Kasumi-1 (cell line): ENCODE measurements around the gene PRKCG.

Experiments used
- DNase-seq, 2 experiments: peaks; one replicate each; lab custom pipeline; 2025; lab: John Stamatoyannopoulos, UW

PRKCG gene

DNA sequence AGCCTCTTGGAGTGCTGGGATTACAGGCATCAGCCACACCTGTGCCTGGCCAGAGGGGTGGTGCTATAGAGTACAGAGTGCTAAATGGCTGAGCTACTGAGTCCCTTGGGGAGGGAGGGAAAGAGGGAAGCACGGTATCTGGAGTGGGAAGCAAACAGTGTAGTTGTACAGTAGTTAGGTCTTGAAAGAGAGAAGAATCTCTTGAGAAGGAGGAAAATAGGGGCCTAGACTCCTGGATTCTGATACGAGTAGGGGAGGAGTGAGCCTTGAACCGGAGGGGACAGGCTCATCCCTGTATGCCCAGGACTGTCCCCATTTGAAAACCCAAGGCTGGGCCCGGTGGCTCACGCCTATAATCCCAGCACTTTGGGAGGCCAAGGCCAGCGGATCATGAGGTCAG lies 9.2 kb upstream of the PRKCG start:
- DNase-seq: no peak

DNA sequence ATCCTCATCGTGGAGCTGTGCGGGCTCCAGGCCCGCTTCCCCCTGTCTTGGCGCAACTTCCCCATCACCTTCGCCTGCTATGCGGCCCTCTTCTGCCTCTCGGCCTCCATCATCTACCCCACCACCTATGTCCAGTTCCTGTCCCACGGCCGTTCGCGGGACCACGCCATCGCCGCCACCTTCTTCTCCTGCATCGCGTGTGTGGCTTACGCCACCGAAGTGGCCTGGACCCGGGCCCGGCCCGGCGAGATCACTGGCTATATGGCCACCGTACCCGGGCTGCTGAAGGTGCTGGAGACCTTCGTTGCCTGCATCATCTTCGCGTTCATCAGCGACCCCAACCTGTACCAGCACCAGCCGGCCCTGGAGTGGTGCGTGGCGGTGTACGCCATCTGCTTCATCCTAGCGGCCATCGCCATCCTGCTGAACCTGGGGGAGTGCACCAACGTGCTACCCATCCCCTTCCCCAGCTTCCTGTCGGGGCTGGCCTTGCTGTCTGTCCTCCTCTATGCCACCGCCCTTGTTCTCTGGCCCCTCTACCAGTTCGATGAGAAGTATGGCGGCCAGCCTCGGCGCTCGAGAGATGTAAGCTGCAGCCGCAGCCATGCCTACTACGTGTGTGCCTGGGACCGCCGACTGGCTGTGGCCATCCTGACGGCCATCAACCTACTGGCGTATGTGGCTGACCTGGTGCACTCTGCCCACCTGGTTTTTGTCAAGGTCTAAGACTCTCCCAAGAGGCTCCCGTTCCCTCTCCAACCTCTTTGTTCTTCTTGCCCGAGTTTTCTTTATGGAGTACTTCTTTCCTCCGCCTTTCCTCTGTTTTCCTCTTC lies 8.0 kb upstream of the PRKCG start:
- DNase-seq: no peak

DNA sequence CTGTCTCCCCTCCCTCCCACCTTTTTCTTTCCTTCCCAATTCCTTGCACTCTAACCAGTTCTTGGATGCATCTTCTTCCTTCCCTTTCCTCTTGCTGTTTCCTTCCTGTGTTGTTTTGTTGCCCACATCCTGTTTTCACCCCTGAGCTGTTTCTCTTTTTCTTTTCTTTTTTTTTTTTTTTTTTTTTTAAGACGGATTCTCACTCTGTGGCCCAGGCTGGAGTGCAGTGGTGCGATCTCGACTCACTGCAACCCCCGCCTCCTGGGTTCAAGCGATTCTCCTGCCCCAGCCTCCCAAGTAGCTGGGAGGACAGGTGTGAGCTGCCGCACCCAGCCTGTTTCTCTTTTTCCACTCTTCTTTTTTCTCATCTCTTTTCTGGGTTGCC lies 7.4 kb upstream of the PRKCG start:
- DNase-seq: no peak

DNA sequence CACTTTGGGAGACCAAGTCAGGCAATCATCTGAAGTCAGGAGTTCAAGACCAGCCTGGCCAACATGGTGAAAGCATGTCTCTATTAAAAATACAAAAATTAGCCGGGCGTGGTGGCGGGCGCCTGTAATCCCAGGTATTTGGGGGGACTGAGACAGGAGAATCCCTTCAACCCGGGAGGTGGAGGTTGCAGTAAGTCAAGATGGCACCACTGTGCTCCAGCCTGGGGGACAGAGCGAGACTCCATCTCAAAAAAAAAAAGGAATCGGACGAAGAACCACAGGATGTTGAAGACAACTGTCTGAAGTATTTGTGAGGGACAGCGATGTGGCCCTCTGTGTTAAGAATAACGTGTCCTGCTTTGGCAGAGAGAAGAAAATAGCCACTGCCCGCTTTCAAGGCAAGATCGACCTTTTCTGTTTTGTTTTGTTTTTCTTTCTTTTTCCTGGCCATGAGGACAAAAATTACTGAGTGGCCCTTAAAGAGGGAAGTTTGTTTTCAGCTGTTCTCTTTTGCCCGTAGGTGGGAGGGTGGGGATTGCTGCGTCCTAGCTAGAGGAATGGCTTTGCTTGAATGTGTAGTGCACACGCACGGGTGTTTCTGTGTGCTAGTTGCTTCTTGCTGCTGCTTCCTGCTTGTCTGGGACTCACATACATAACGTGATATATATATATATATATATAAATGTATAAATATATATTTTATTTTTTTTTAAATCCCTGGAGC lies 6.2 kb upstream of the PRKCG start:
- DNase-seq: no peak

DNA sequence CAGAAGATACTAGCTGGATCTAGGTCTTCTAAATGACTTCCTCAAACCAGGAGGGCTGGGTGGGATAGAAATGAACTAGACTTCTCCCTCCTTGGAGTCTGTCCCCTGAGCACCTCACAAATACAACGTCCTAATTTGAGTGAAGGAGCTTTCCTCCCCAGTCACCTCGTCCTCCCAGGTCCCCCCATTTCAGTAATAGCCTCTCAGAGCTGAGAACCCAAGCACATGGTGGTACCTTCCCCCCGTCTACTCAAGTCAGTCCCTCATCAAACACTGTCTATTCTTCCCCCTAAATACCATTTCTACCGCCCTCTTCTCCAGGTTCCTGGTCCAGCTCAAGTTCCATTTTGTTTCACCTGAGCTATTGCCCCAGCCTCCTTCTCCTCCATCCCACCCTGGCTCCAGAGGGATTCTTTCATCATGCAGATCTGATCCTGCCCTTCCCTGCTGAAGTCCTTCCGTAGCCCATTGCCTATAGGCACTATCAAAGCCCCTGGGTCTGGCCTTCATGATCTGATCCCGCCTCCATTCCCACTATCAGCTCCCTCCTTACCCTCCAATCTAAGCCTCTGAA lies 5.3 kb upstream of the PRKCG start:
- no peak for DNase-seq

DNA sequence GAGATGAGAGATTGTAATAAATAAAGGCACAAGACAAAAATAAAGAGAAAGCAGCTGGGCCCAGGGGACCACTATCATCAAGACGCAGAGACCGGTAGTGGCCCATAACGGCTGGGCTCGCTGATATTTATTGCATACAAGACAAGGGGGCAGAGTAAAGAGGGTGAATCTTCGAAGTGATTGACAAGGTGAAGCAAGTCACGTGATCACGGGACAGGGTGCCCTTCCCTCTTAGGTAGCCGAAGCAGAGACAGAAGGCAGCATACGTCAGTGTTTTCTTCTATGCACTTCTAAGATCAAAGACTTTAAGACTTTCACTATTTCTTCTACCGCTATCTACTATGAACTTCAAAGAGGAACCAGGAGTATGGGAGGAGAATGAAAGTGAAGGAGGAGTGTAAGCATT lies 4.6 kb upstream of the PRKCG start:
- no peak for DNase-seq

DNA sequence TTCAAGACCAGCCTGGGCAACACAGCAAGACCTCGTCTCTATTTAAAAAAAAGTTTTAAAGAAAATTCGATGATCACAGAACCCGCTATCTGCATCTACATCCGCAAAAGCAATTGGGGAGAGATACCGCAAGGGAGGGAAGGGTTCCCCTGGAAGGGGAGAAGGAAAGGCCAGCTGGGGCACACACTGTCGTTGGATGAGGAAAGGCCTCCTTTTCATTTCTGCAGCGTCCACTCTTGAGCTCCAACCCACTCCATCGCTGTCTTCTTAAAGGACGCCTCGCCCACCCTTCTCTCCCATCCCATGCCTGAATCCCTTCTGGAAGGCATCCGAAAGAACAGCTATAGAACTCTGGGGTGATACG lies 3.2 kb upstream of the PRKCG start:
- no peak for DNase-seq

DNA sequence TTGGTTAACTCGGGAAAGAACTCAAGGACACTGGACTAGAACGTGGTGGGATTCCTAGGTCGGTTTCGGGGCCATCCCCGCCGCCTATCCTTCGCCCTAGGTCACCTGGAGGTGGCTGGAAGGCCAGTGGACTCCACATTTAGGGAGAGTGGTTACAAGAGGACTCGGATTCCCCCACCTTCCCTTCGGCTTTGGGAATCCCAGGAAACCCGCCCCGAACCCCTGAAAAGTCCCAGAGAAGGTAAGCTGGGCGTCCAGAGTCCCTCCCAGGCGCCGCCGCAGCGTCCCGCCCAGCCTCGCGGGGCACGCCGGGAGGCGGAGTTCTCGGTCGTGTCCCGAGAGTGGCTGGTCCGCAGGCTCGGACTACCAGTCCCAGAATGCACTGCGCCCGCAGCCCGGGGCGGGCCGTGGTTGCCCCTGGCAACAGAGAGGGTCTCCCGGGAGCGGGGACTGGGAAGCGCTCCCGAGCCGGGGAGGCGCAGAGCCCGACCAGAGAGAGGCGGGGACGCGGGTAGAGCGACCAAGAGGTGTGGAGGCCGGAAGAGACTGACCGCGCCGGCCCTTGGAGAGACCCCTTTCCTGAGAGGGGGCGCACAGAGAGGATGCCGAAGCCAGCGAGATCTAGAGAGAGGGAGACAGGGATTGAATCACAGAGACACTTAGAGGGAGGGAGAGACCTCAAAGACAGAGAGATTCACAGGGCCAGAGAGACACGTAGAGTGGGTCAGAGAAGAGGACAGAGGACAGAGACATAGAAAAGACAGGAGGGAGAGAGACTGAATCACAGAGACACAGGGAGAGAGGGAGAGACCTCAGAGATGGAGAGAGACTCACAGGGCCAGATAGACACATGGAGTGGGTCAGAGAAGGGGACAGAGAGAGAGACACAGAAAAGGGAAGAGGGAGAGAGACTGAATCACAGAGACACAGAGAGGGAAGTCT lies 2.6 kb upstream of the PRKCG start:
- DNase-seq: peak; percentile 59 to 75

DNA sequence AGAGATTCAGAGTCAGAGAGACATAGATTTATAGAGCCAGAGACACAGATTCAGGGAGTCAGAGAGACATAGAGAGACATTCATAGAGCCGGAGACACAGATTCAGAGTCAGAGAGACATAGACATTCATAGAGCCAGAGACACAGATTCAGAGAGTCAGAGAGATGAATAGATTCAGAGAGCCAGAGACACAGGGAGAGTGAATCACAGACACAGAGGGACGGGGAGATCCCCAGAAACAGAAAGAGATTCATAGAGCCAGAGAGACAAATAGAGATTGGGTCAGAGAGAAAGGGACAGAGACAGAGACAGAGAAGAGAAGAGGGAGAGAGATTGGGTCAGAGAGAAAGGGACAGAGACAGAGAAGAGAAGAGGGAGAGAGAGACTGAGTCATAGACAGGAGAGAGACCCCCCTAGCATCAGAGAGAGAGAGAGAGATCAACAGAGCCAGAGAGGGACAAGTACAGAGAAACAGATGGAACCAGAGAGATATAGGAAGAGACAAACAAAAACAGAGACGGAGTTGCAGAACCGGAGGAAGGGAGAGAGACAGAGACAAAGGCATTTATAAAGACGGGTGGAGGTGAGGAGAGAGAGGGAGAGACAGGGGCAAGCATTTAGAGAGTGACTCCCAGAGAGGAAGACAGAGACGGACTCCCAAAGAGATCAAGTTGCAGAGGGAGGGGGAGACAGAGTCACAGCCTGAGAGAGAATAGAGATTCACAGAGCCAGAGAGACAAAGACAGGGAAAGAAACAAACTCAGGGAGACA lies 1.1 kb upstream of the PRKCG start:
- DNase-seq: no peak

DNA sequence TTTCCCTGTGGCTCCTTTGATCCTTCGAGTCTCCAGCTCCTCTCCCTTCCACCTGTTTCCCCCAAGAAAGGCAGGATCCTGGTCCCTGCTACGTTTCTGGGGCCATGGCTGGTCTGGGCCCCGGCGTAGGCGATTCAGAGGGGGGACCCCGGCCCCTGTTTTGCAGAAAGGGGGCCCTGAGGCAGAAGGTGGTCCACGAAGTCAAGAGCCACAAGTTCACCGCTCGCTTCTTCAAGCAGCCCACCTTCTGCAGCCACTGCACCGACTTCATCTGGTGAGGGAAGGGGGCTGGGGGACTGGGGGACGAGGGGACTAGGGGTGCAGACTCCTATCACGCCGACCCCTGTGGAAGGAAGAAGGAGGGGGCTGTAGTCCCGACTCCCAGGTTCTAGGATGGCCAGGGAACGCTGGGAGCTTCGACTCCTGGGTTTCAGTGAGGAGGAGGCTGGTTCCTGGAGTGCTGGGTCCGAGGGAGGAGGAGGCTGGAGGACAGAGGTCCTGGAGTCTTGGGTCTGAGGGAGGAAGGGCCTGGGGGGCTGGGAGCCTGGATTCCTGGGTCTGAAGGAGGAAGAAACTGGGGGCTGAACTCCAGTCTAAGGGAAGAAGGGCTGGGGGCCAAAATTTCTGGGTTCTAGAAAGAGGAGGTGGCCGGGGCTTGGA lies 524 bp downstream of the PRKCG start:
- no peak for DNase-seq

DNA sequence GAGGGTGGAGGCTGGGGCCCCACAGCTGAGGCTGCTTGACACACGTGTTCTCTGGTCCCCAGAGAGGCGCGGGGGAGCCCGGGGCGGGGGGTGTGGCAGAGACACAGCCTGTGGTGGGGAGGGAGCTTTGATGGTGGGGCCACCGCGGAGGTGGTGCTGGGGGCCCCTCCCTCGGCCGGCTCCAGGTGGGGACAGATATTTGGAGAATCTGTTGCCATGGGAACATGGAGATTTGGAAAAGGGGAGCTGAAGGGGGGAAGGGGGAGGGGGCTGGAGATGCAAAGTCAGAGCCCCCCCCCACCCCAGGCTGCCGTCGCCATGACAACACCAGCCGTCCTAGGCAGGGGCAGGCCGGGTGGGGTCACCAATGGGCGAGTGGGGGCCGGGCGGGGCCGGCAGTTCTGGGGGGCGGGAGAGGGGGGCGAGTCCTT lies 1.2 kb downstream of the PRKCG start:
- no peak for DNase-seq

DNA sequence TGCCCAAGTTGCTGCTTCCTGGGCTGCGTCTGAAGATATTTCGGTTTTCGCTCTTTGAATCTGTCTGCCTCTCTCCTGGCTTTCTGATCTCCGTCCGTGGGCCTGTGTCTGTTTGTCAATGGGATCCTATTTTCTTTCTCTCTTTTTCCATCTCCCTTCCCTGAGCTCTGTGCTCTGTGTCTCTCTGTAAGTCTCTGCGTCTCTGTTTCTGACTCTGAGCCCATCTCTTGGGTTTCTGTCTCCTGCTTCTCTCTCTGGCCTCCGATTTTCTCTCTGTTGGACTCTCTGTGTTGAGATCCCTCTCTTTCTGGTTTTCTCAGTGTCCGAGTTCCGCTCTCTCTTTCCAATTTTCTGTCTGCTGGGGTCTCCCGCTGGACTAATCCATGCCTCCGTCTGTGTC lies 1.7 kb downstream of the PRKCG start:
- no peak for DNase-seq

DNA sequence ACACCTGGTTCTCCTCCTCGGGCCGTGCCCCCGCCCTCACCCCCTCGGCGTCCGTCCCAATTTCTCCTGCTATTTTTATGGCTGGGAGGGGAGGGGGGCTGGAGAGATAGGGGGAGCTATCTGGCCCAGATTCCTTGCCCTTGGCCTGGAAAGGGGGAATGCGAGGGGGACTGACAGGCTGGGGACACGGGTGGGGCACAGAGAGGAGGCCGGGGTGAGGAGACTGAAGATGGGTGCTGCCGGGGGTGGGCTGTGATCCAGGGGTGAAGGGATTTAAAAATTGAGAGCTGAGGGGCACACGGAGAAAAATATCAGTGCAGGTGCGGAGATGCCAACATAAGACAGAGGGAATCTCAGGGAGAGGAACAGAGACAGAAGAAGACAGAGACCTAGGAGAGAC lies 2.3 kb downstream of the PRKCG start:
- DNase-seq: no peak

DNA sequence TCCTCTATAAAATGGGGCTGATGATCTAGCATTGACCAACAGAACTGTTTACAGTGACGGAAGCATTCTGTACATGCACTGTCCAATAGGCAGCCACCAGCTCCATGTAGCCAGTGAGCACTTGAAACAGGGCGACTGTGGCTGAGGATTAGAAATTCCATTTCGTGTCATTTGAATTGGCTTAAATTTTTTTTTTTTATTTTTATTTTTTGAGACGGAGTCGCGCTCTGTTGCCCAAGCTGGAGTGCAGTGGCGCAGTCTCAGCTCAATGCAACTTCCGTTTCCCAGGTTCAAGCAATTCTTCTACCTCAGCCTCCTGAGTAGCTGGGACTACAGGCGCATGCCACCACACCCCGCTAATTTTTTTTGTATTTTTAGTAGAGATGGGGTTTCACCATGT lies 3.0 kb downstream of the PRKCG start:
- no peak for DNase-seq

DNA sequence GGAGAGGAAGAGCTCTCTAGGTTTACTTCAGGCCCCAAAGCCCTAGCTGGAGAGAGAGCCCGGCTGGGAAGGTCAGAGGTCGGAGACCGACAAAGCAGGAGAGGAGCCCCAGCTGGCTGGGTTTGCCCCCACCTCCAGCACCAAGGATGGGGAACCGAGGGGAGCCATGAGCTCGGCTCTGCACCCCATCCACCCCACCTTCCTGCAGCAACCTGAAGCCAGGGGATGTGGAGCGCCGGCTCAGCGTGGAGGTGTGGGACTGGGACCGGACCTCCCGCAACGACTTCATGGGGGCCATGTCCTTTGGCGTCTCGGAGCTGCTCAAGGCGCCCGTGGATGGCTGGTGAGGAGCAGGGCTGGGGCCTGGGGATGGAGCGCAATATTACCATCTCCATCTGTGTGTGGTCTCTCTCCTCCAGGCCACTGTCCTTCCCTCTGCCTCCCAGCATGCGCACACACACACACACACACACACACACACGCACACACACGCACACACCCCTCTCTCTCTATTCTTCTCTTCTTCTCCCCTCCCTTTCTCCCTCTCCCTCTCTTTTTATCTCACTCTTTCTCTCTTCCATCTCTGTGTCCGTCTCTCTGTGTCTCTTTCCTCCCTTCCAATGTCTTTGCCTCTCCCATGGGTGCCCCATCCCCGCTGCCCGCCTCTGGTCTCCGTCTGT lies 10.4 kb downstream of the PRKCG start:
- DNase-seq: no peak

DNA sequence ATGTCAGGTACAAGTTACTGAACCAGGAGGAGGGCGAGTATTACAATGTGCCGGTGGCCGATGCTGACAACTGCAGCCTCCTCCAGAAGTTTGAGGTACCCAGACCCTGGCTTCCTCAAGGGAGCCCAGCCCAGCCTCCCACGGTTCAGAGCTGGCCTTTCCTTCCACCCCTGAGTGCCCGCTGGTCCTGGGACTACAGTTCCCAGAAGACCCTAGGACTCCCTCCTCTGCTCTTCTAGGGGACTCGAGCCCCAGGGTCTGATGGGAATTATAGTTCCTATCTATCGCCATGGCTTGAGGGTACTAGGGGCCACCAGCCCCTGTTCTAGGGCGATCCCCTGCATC lies 11.0 kb downstream of the PRKCG start:
- peak in 1 of 2 experiments; percentile 10 for DNase-seq

DNA sequence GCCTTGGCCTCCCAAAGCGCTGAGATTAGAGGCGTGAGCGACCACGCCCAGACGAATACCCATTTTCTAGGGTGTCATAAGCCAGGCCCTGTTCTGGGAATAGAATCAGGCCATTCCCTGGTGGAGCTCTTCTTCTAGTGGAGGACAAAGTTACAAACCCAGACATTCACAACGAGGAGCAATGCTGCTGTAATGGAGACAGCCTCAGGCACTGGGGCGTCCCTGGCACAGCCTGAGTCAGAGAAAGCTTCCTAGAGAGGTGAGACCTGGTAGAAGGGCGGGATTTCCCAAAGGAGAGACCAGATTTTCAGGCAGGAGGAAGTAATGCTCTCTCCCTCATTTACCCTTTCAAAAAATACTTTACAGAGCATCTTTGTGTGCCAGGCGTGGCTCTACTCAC lies 12.7 kb downstream of the PRKCG start:
- no peak for DNase-seq

DNA sequence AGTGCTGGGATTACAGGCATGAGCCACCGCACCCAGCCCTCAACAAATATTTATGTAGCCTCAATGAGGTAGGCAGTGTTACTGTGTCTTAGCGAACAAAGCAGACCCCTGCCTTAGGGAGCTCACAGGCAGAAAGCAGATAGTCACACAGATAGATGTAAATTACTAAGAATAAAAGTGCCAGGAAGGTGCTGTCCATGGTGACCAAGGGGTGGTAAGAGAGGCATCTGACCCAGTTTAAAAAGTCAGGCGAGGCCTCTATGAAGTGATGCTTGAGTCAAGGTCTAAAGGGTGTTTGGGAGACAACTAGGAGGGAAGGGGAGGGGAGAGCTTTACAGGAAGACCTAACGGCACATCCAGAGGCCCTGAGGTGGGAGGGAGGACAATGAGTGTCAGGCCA lies 14.7 kb downstream of the PRKCG start:
- DNase-seq: peak; percentile 10 to 42

DNA sequence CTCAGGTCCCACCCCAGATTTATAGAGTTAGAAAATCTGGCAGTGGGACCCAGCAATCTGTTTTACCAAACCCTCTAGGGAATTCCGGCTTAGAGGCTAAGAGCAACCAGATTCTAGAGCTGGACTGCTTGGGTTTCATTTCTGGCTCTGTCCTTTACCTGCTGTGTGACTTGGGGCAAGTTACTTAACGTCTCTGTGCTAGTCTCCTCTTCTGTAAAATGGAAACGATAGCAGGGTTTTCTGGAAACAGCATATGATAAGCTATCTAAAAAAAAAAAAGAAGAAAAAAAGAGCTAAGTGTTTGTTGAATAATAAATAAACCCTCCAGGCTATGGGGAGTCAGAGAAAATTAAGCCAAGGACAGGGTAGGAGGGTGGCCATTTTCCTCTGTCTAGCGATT lies 15.5 kb downstream of the PRKCG start:
- no peak for DNase-seq

DNA sequence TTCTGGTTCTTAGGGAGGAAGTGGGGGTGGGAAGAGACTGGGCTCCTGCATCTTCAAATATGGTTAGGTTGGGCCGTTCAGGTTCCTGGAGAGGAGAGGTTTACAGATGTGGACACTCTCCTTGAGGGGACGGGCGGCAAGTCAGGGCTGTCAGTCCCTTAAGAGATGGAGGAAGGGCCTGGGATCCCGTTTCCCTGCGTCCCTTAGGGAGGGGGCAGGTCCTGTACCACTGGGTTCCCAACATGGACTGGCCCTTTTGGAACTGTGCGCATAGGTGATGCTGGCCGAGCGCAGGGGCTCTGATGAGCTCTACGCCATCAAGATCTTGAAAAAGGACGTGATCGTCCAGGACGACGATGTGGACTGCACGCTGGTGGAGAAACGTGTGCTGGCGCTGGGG lies 16.2 kb downstream of the PRKCG start:
- DNase-seq: no peak
